A549 (cell line): ENCODE measurements around the gene GRIP2. TPM values are rescaled to one million over a fixed set of nuclear protein-coding genes. Genes with fewer than 3 reads are reported as not detected.

Experiments used
- ATAC-seq, 2 experiments: fragments of 200-7000 bp in 1 of 2; fragments of >200 bp in 1 of 2; cut with Nextera tagmentation in 1 of 2; cut with Tn5 transposase in 1 of 2; 3 replicates each; pipeline versions ENCODE4 v1.8.0 to v1.9.1; 2018 to 2020; ENCODE audit warnings: mild to moderate bottlenecking in 1 of 2, moderate library complexity in 1 of 2
- CTCF ChIA-PET: fragments of 300-600 bp; sonication (Branson Sonifier 250); formaldehyde crosslinking; extraction: SDS; loops from one replicate; lab custom pipeline; 2021; ENCODE audit warnings: antibody characterized with exemption, inconsistent platforms; lab: Yijun Ruan, JAX
- POLR2A ChIA-PET: fragments of 350-600 bp; formaldehyde crosslinking; extraction: SDS; loops from one replicate; lab custom pipeline; 2021; ENCODE audit warnings: antibody characterized with exemption, inconsistent platforms; lab: Yijun Ruan, JAX
- DNase-seq, 2 experiments: peaks; one replicate each; pipeline versions ENCODE4 v3.0.0 to v3.0.0-alpha.2; 2011 to 2016; ENCODE audit warnings: low read depth in 1 of 2, low spot score in 1 of 2
- FAIRE-seq: peaks from 2 replicates; lab custom pipeline; 2011; peaks lifted over from hg19 to GRCh38; lab: Jason Lieb, UNC
- H3K27ac ChIP-seq, 2 experiments: fragments of >200 bp; sonication (Bioruptor Twin); formaldehyde crosslinking; 3 replicates each; pipeline ENCODE4 v1.5.1; 2016 to 2017
- H3K4me1 ChIP-seq: fragments of >200 bp; sonication (Bioruptor Twin); formaldehyde crosslinking; 3 replicates; pipeline ENCODE4 v1.6.1; 2016
- H3K4me2 ChIP-seq: fragments of >200 bp; sonication (Bioruptor Twin); formaldehyde crosslinking; 3 replicates; pipeline ENCODE4 v1.6.1; 2016
- H3K4me3 ChIP-seq: fragments of >200 bp; sonication (Bioruptor Twin); formaldehyde crosslinking; 3 replicates; pipeline ENCODE4 v1.5.1; 2016
- H3K9me3 ChIP-seq: fragments of >200 bp; sonication (Bioruptor Twin); formaldehyde crosslinking; 3 replicates; pipeline ENCODE4 v1.6.1; 2016
- BHLHE40 ChIP-seq: IDR thresholded peaks from 2 replicates; pipeline ENCODE4 v1.6.1; 2012; ENCODE audit warnings: low read depth, low read length, inconsistent platforms
- CBX2 ChIP-seq: fragments of 200-600 bp; sonication (generic); IDR thresholded peaks from 2 replicates; pipeline ENCODE4 v1.6.1; 2016; ENCODE audit warnings: low read depth, mild to moderate bottlenecking, borderline replicate concordance
- CBX8 ChIP-seq: fragments of 200-600 bp; sonication (generic); IDR thresholded peaks from 2 replicates; pipeline ENCODE4 v1.6.1; 2016
- CEBPB ChIP-seq, 2 experiments: fragments of >200 bp in 1 of 2; sonication (Bioruptor Twin) in 1 of 2; formaldehyde crosslinking in 1 of 2; IDR thresholded peaks; 2 replicates each; pipeline ENCODE4 v1.6.1; 2012 to 2016
- EP300 ChIP-seq, 2 experiments: fragments of >200 bp; sonication (Bioruptor Twin); formaldehyde crosslinking; IDR thresholded peaks; 2 replicates in 1 of 2; 3 replicates in 1 of 2; pipeline ENCODE4 v1.6.1; 2016 to 2017
- FOSL2 ChIP-seq, 2 experiments: fragments of 450-650 bp in 1 of 2; fragments of >200 bp in 1 of 2; sonication (Bioruptor Twin) in 1 of 2; formaldehyde crosslinking; IDR thresholded peaks; 2 replicates each; pipeline versions ENCODE4 v1.5.0 to v1.6.1; 2016 to 2020; ENCODE audit warnings: mild to moderate bottlenecking in 1 of 2, moderate library complexity in 1 of 2
- HOXA7 ChIP-seq: fragments of 250-450 bp; sonication (Bioruptor Pico); IDR thresholded peaks from 2 replicates; pipeline ENCODE4 v1.5.0; 2020; ENCODE audit warnings: mild to moderate bottlenecking, moderate library complexity
- HOXB13 ChIP-seq: fragments of 250-450 bp; sonication (Bioruptor Pico); IDR thresholded peaks from 2 replicates; pipeline ENCODE4 v1.5.0; 2020; ENCODE audit warnings: low read depth, mild to moderate bottlenecking, moderate library complexity
- JUN ChIP-seq, 2 experiments: fragments of >200 bp; sonication (Bioruptor Twin); formaldehyde crosslinking; IDR thresholded peaks; 2 replicates in 1 of 2; 3 replicates in 1 of 2; pipeline ENCODE4 v1.6.1; 2016 to 2017
- KDM1A ChIP-seq: fragments of 200-600 bp; sonication (generic); IDR thresholded peaks from 2 replicates; pipeline ENCODE4 v1.6.1; 2016; ENCODE audit warnings: low read depth, mild to moderate bottlenecking
- MYC ChIP-seq: IDR thresholded peaks from 2 replicates; pipeline ENCODE4 v1.6.1; 2012; ENCODE audit warnings: mild to moderate bottlenecking, inconsistent platforms, low read length, improper control_type of control experiment, borderline replicate concordance
- NR3C1 ChIP-seq: fragments of >200 bp; sonication (Bioruptor Twin); formaldehyde crosslinking; IDR thresholded peaks from 3 replicates; pipeline ENCODE4 v1.6.1; 2017
- POLR2A ChIP-seq: IDR thresholded peaks from 2 replicates; pipeline ENCODE4 v1.6.1; 2012; ENCODE audit warnings: mild to moderate bottlenecking, low read length
- RNF2 ChIP-seq: fragments of 200-600 bp; sonication (generic); IDR thresholded peaks from 2 replicates; pipeline ENCODE4 v1.6.1; 2016; ENCODE audit warnings: low read depth, mild to moderate bottlenecking, antibody characterized with exemption, moderate library complexity, borderline replicate concordance
- SREBF2 ChIP-seq: fragments of 450-650 bp; IDR thresholded peaks from 2 replicates; pipeline ENCODE4 v1.6.1; 2014; ENCODE audit warnings: mild to moderate bottlenecking, moderate library complexity
- ZC3H11A ChIP-seq: fragments of 450-650 bp; IDR thresholded peaks from 2 replicates; pipeline ENCODE4 v1.6.1; 2014; ENCODE audit warnings: antibody characterized with exemption, mild to moderate bottlenecking
- ZSCAN20 ChIP-seq: fragments of 250-450 bp; sonication (Bioruptor Pico); IDR thresholded peaks from 2 replicates; pipeline ENCODE4 v1.8.0; 2022; ENCODE audit warnings: mild to moderate bottlenecking, moderate library complexity
- whole genome bisulfite sequencing: methylation state at CpG from one replicate; pipeline ENCODE4 v1.1.6; 2017; ENCODE audit errors: missing lambda C conversion rate; 5-methylcytosine and 5-hydroxymethylcytosine counted together
- polyA plus RNA-seq, 4 experiments: library from polyadenylated mRNA; depleted of rRNA in 3 of 4; stranded (reverse); fragments of >200 nt; fragmentation: RNase III in 1 of 4; extraction: RNeasy Plus Mini Kit Qiagen cat#74134 plus additional on column Dnase treatment in 1 of 4; gene quantifications; 2 replicates in 3 of 4; 3 replicates in 1 of 4; pipeline ENCODE4 v1.2.3, GENCODE V29; 2011 to 2017
- TF ChIP-seq, protein P1 (sequence below): fragments of 200-600 bp; sonication (generic); IDR thresholded peaks from 2 replicates; pipeline ENCODE4 v1.6.1; 2016; ENCODE audit warnings: antibody characterized with exemption, mild to moderate bottlenecking, moderate library complexity
- TF ChIP-seq, protein P2 (sequence below): fragments of 150-350 bp; IDR thresholded peaks from 2 replicates; pipeline ENCODE4 v1.6.1; 2014; ENCODE audit warnings: low read depth, mild to moderate bottlenecking, low read length
- TF ChIP-seq, protein P3 (sequence below): IDR thresholded peaks from 2 replicates; pipeline ENCODE4 v1.6.1; 2012; ENCODE audit warnings: low read depth, borderline replicate concordance
- TF ChIP-seq, protein P4 (sequence below): fragments of >200 bp; sonication (Bioruptor Twin); formaldehyde crosslinking; IDR thresholded peaks from 3 replicates; pipeline ENCODE4 v1.5.1; 2016
- TF ChIP-seq, protein P5 (sequence below): fragments of >200 bp; sonication (Bioruptor Twin); formaldehyde crosslinking; IDR thresholded peaks from 2 replicates; pipeline ENCODE4 v1.6.1; 2016

The GRIP2 gene
- polyA plus RNA-seq, 2 of the 4 experiments (the other 2 are of a cell fraction) = 0.56 to 1.6 TPM

DNA sequence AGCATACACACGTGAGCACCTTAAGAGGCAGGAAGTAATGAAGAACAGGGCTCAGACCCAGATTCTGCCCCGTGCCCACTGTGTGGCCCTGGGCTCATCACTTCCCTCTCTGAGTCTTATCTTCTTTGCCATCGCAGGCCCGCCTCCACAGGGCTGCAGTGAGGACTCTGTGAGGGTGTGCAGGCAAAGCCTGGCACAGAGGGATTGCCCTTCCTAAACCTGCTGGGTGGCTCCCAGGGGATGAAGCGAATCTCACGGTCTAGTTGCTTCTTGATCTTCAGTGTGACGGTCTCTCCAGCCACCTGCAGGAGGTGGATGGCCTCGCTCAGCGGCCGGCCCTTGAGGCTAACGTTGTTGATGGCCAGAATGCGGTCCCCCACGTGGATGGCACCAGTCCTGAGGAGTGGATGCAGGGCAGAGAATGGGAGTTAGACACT lies 32.8 kb downstream of the GRIP2 start (continued):
- TF ChIP-seq, protein P1, sequence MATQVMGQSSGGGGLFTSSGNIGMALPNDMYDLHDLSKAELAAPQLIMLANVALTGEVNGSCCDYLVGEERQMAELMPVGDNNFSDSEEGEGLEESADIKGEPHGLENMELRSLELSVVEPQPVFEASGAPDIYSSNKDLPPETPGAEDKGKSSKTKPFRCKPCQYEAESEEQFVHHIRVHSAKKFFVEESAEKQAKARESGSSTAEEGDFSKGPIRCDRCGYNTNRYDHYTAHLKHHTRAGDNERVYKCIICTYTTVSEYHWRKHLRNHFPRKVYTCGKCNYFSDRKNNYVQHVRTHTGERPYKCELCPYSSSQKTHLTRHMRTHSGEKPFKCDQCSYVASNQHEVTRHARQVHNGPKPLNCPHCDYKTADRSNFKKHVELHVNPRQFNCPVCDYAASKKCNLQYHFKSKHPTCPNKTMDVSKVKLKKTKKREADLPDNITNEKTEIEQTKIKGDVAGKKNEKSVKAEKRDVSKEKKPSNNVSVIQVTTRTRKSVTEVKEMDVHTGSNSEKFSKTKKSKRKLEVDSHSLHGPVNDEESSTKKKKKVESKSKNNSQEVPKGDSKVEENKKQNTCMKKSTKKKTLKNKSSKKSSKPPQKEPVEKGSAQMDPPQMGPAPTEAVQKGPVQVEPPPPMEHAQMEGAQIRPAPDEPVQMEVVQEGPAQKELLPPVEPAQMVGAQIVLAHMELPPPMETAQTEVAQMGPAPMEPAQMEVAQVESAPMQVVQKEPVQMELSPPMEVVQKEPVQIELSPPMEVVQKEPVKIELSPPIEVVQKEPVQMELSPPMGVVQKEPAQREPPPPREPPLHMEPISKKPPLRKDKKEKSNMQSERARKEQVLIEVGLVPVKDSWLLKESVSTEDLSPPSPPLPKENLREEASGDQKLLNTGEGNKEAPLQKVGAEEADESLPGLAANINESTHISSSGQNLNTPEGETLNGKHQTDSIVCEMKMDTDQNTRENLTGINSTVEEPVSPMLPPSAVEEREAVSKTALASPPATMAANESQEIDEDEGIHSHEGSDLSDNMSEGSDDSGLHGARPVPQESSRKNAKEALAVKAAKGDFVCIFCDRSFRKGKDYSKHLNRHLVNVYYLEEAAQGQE = no peak
- TF ChIP-seq, protein P2, sequence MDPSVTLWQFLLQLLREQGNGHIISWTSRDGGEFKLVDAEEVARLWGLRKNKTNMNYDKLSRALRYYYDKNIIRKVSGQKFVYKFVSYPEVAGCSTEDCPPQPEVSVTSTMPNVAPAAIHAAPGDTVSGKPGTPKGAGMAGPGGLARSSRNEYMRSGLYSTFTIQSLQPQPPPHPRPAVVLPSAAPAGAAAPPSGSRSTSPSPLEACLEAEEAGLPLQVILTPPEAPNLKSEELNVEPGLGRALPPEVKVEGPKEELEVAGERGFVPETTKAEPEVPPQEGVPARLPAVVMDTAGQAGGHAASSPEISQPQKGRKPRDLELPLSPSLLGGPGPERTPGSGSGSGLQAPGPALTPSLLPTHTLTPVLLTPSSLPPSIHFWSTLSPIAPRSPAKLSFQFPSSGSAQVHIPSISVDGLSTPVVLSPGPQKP = no peak
- TF ChIP-seq POLR2A (no peak), ZC3H11A (no peak)

DNA sequence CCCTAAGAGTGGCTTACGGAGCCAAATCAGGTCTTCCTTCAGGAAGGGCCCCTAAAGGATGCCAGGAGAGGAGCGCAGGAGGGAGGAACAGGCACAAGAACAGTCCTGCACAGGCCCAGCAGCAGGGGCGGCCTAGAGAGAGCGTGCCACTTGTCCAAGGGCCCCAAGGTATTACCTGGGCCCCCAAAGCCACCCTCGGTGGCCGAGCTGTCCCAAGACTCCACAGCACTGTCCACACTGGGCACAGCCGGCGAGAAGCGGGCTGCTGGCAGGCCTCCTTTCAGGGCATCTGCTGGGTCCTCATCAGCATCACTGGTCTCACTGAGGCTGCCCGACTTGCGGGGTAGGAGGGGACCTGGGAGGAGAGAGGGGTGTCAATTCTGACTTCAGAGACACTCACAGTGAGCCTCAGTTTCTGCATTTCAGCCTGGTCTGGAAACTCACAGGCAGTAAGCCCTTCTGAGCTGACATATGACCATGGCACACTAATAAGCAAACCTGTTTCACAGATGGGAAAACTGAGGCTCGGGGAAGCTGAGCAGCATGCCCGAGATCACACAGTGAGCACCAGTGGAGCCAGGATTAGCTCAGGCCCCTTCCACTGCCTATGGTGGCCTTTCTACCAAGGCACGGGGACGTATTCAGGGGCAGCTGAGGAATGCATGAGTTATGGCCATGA lies 33.4 kb downstream of the GRIP2 start:
- H3K9me3 ChIP-seq = peaks cover 13% of the 10 kb centered on the region
- TF ChIP-seq RNF2 = no peak
- no peak for TF ChIP-seq CBX8
- TF ChIP-seq, protein P3, sequence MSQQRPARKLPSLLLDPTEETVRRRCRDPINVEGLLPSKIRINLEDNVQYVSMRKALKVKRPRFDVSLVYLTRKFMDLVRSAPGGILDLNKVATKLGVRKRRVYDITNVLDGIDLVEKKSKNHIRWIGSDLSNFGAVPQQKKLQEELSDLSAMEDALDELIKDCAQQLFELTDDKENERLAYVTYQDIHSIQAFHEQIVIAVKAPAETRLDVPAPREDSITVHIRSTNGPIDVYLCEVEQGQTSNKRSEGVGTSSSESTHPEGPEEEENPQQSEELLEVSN = no peak
- TF ChIP-seq EP300 (IDR thresholded peaks at IDR 0.05) = no peak
- TF ChIP-seq, protein P4, sequence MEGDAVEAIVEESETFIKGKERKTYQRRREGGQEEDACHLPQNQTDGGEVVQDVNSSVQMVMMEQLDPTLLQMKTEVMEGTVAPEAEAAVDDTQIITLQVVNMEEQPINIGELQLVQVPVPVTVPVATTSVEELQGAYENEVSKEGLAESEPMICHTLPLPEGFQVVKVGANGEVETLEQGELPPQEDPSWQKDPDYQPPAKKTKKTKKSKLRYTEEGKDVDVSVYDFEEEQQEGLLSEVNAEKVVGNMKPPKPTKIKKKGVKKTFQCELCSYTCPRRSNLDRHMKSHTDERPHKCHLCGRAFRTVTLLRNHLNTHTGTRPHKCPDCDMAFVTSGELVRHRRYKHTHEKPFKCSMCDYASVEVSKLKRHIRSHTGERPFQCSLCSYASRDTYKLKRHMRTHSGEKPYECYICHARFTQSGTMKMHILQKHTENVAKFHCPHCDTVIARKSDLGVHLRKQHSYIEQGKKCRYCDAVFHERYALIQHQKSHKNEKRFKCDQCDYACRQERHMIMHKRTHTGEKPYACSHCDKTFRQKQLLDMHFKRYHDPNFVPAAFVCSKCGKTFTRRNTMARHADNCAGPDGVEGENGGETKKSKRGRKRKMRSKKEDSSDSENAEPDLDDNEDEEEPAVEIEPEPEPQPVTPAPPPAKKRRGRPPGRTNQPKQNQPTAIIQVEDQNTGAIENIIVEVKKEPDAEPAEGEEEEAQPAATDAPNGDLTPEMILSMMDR = no peak
- no peak for TF ChIP-seq NR3C1
- TF ChIP-seq CBX2 = no peak
- TF ChIP-seq HOXA7 = no peak
- no peak for TF ChIP-seq CEBPB (IDR thresholded peaks at IDR 0.05)
- no peak for TF ChIP-seq BHLHE40
- no peak for TF ChIP-seq KDM1A
- TF ChIP-seq SREBF2 = no peak
- TF ChIP-seq ZSCAN20 = no peak
- TF ChIP-seq, protein P5, sequence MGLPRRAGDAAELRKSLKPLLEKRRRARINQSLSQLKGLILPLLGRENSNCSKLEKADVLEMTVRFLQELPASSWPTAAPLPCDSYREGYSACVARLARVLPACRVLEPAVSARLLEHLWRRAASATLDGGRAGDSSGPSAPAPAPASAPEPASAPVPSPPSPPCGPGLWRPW = no peak
- no peak for TF ChIP-seq MYC
- no peak for TF ChIP-seq JUN (IDR thresholded peaks at IDR 0.05)
- TF ChIP-seq FOSL2 (IDR thresholded peaks at IDR 0.05) = no peak
- TF ChIP-seq FOSL2 (CRISPR knock-in tag; IDR thresholded peaks at IDR 0.05) = no peak
- TF ChIP-seq, protein P2 = no peak
- TF ChIP-seq HOXB13 (CRISPR knock-in tag) = no peak
- DNase-seq (no peak), FAIRE-seq (no peak), ATAC-seq (no peak)
- no peak overlapping the region for H3K4me2 ChIP-seq
- WGBS = 72% methylated on average over 13 of the region's 15 CpGs
- CTCF ChIA-PET = interaction anchor here (1.0 to 8.0 kb wide), 4 partner anchors 20 to 246 kb away, joined by 3 to 63 read pairs (median 16); no protein-coding TSS in a partner anchor
- no peak overlapping the region for H3K4me3 ChIP-seq
- no peak overlapping the region for H3K27ac ChIP-seq
- no peaks in the 10 kb centered on the region for H3K4me1 ChIP-seq
- POLR2A ChIA-PET = no interaction called here
